NCI-H69 (cell line): ENCODE results near the gene CENPP.

ENCODE experiments used
- DNase-seq: peaks from one replicate; lab custom pipeline; 2025; lab: John Stamatoyannopoulos, UW

CENPP gene

GRCh38 chr9:92639791-92640271 lies 314.1 kb downstream of the CENPP start:
- no peak for DNase-seq

GRCh38 chr9:92640398-92641091 lies 314.8 kb downstream of the CENPP start:
- no peak for DNase-seq

- DNase-seq, result no peak
Observed at GRCh38 chr9:92641092-92641809, 315.5 kb downstream of the CENPP start.

GRCh38 chr9:92642041-92642451 lies 316.3 kb downstream of the CENPP start:
- no peak for DNase-seq

GRCh38 chr9:92642564-92642963 lies 316.8 kb downstream of the CENPP start:
- DNase-seq, result no peak

DNA sequence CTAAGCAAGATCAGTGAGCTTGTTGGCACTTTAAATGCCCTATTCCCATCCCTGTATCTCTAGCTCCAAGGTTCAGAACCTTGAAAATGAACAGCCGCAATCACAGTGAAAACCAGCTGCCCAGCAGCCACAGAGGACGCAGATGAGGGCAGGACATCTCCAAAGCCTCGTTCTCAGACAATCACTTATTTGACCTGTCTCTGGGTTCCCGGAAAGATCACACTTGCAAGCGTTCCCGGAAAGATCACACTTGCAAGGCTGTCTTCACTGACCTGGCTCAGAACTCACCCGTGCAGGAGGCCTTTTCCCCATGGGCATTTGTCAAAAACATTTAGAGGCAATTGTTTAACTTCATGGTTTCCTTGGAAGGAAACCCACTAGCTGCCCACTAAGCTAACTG lies 318.5 kb downstream of the CENPP start:
- DNase-seq, result no peak

DNA sequence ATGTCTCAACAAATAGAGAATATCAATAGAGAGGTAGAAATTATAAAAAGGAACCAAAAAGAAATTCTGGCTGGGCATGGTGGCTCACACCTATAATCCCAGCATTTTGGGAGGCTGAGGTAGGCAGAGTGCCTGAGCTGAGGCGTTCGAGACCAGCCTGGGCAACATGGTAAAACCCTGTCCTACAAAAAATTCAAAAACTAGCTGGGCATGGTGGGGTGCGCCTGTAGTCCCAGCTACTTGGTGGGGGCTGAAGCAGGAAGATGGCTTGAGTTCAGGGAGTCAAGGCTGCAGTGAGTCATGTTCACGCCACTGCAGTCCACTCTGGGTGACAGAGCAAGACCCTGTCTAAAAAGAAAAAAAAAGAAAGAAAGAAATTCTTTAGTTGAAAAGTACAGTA lies 319.3 kb downstream of the CENPP start:
- no peak for DNase-seq

DNA sequence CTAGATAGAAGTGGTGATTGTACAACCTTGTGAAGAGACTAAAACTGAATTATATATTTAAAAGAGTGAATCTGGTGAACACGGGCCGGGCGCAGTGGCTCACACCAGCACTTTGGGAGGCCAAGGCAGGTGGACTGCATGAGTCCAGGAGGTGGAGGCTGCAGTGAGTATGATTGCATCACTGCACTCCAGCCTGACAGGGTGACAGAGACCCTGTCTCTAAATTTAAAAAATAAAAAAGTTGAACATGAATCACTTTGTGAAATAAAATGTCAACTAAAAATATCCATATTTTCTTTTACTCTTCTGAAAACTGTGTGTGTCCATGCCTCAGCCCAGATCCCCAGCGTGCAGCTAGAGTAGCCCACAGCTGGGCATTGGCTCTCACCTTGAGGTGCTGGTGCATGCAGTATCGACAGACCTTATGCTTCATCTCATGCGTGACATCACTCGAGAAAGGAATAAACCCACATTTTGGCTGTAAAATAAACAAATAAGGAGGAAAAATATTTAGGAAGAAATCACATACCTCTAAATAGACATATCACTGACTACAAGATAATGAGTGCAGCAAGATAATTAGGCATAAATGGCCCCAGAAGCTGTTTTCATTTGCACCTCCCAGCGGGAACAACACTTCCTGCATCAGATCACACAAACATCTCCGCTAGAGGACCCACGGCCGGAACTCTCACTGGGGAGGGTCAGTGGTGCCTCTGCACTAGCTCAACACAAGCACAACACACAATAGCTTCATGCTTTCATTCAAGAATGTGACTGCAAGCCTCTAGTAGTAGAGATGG lies 322.1 kb downstream of the CENPP start:
- no peak for DNase-seq

DNA sequence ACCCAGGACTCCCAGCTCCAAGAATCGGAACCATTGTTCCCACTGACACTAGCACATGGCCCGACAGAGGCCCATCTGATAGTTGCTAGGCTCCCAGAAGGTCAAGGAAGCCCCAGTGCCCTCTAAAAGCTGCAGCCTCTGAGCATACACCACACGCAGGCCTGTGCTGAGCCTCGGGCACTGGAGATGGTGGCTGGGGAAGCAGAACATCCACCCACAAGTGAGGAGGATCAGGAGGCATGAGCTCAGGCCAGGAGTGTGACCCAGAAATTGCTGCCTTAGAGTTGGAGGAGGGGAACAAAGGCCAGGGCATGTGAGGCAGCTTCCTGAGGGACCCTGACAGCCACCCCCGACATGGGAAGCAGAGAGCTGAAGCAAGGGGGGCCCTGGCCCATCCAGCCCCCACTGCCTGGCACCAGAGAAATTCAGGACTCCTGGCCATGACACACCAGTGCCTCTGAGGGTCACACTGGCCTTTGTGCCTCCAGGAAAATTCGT lies 322.8 kb downstream of the CENPP start:
- no peak for DNase-seq

- no peak for DNase-seq
Observed at GRCh38 chr9:92649007-92649406, 323.3 kb downstream of the CENPP start.

- DNase-seq, result no peak
Observed at GRCh38 chr9:92650296-92650695, 324.5 kb downstream of the CENPP start.

GRCh38 chr9:92650839-92651621 lies 325.3 kb downstream of the CENPP start:
- DNase-seq, result no peak

DNA sequence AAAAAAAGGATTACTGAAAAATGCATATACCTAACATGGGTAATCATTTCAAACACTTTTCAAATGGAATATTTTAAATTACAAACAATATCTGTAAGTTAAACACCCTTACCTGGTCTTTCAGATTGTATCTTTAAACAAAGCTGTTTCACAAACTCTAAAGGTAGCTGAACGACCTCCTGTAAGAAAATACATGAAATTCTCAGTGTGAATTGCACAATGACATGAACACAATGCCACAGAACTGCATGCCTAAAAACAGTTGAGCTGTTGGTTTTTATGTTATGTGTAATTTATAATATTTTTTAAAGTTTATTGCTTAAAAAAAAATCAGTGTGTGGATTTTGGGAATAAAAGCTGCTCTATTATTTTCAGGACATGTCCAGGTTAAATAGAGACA lies 326.7 kb downstream of the CENPP start:
- DNase-seq, result no peak

- DNase-seq, result no peak
Observed at GRCh38 chr9:92654481-92655301, 328.9 kb downstream of the CENPP start.

- DNase-seq, result no peak
Observed at GRCh38 chr9:92655366-92655765, 329.6 kb downstream of the CENPP start.

- DNase-seq, result no peak
Observed at GRCh38 chr9:92655896-92656536, 330.3 kb downstream of the CENPP start.

GRCh38 chr9:92656537-92656925 lies 330.8 kb downstream of the CENPP start:
- no peak for DNase-seq

DNA sequence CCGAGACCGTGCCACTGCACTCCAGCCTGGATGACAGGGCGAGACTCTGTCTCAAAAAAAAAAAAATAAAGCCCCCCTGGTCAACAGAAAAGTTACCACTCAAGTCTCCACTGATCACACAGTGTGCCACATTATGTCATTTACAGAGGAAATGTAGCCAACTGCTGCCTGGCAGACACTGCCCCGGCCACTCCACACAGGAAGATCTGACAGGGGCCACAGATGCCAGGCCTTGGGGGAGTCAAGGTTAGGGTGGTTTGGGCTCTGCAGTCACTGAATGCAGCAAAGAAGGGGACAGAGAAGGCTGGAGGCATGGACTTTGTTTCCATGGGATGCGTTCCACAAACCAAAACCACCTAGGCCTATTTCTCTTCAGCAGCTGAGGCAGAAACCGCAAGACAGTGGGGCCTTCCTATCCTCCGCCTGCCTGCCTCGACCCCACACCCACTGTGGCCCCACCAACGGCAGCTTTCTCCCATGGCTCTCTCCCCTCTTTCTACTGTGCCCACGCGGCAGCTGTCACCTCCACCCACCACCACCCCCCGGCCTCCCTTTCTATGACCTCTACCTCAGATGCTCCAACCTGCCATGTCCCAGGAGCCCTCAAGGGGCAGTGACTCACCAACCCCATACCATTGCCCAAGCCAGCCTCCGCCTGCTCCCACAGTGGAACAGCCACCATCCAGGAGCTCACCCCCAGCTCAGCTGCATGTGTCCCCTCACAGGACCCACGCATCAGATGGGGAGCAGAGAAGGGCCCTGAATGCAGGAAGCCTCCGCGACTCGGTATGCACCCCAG lies 331.7 kb downstream of the CENPP start:
- DNase-seq, result no peak

GRCh38 chr9:92658176-92658575 lies 332.4 kb downstream of the CENPP start:
- no peak for DNase-seq

- DNase-seq, result no peak
Observed at GRCh38 chr9:92658611-92659010, 332.9 kb downstream of the CENPP start.
